Renal cortex interstitium (tissue), 15 donors: ENCODE measurements around the gene LIG1. TPM values are rescaled to one million over a fixed set of nuclear protein-coding genes. Genes with fewer than 3 reads are reported as not detected.

ENCODE experiments used
- DNase-seq, 11 donors: peaks; one replicate each; pipeline ENCODE4 v3.0.0-alpha.2; 2013; ENCODE audit warnings: low read depth in 9 of 11, low spot score in 4 of 11; ENCODE audit errors: extremely low read depth in 1 of 11
- long read RNA-seq, 16 experiments: transcript quantifications; one replicate each; lab custom pipeline, GENCODE V29; 2026
- polyA plus RNA-seq, 3 donors: library from polyadenylated mRNA; unstranded; fragments of 120-200 nt; gene quantifications; one replicate each; pipeline ENCODE4 v1.2.1, GENCODE V29; 2013; ENCODE audit not compliant: insufficient read length in 3 of 3

Gene LIG1
- 10 to 100 TPM; 61.8 to 78.8 (median 66.1) TPM for polyA plus RNA-seq
- long read RNA-seq, donor 1, partial matches to known transcripts: 0 of 3 reads
- long read RNA-seq, donor 1, other reads (novel, unspliced or antisense): 0 of 3 reads
- long read RNA-seq, donor 2, partial matches to known transcripts: 0 of 1 reads
- long read RNA-seq, donor 2, other reads (novel, unspliced or antisense): 0 of 1 reads
- long read RNA-seq, donor 3, partial matches to known transcripts: 0 of 3 reads
- long read RNA-seq, donor 3, other reads (novel, unspliced or antisense): 0 of 3 reads
- long read RNA-seq, donor 4, partial matches to known transcripts: 0 of 4 reads
- long read RNA-seq, donor 4, other reads (novel, unspliced or antisense): 0 of 4 reads
- long read RNA-seq, donor 5, partial matches to known transcripts: 0 of 8 reads
- long read RNA-seq, donor 5, other reads (novel, unspliced or antisense): 0 of 8 reads
- long read RNA-seq, donor 6, partial matches to known transcripts: 0 of 3 reads
- long read RNA-seq, donor 6, other reads (novel, unspliced or antisense): 0 of 3 reads
- long read RNA-seq, donor 7, partial matches to known transcripts: 0 of 4 reads
- long read RNA-seq, donor 7, other reads (novel, unspliced or antisense): 0 of 4 reads
- long read RNA-seq, donor 8, partial matches to known transcripts: 89 of 151 reads
- long read RNA-seq, donor 8, other reads (novel, unspliced or antisense): 54 of 151 reads
- long read RNA-seq, donor 9, partial matches to known transcripts: 0 of 4 reads
- long read RNA-seq, donor 9, other reads (novel, unspliced or antisense): 0 of 4 reads
- long read RNA-seq, donor 10, partial matches to known transcripts: 0 of 4 reads
- long read RNA-seq, donor 10, other reads (novel, unspliced or antisense): 0 of 4 reads
- long read RNA-seq, donor 11: 0 reads
- long read RNA-seq, donor 12, partial matches to known transcripts: 0 of 1 reads
- long read RNA-seq, donor 12, other reads (novel, unspliced or antisense): 0 of 1 reads
- long read RNA-seq, donor 13, partial matches to known transcripts: 0 of 5 reads
- long read RNA-seq, donor 13, other reads (novel, unspliced or antisense): 0 of 5 reads
- long read RNA-seq, donor 14, transcript LIG1-201 (28 exons, 3,384 nt): major isoform, 5 of 5 reads
- long read RNA-seq, donor 14, partial matches to known transcripts: 0 of 5 reads
- long read RNA-seq, donor 14, other reads (novel, unspliced or antisense): 0 of 5 reads
- long read RNA-seq, donor 15: 0 reads
- long read RNA-seq, donor 16, transcript LIG1-201 (28 exons, 3,384 nt): major isoform, 12 of 28 reads
- long read RNA-seq, donor 16, partial matches to known transcripts: 10 of 28 reads
- long read RNA-seq, donor 16, other reads (novel, unspliced or antisense): 0 of 28 reads

DNA sequence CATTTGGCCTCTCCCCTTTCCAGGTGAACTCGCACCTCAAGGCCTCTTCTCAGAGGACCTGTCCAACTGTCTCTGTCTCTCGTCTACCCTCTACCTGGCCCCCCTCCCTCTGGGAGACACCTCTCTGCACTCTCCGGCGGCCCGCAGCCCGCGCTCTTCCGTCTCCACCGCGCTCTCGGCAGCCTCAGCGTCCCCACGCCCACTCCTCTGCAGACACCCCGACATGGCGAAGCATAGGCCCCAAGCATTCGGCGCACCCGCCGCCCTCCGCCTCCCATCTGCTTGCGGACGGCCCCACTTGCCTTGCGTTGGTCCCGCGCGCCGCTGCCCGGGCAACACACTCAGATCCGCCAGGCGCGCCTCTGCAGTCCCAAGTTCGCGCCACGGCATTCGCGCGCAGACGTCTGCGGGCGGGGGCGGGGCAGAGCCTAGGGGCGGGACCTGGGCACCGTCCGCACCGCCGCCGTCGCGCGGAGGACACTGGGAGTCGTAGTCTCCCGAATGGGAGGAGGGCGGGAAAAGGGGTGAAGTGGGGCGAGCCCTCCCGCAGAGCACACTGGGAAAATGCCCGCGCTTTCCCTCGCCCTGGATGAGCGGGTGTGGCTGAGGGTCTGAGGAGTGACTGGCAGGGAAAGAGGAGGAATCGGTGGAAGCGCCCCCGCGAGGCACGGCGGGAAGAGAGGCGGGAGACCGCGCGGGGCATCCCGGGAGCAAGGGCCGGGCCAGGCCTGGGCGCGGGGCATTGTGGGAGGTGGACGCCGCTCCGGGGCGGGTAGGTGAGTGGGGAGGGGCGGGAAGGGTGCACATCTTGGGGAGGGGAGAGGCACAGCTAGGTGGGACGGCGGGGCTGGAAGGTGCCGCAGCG is at the start of gene LIG1, which contains the start of gene ZSWIM9:
Gene LIG1, minus strand, starts transcription at position 406 of the 865 bp plus-strand sequence. CDS start 4,778 bp downstream, outside the sequence.
Gene ZSWIM9, plus strand, starts transcription at position 742 of the 865 bp plus-strand sequence. CDS start 1,123 bp downstream, outside the sequence.
- DNase-seq: peak; percentile 85 to 95 (median 91)

- no peak for DNase-seq
Observed at GRCh38 chr19:48218997-48219396, 48.9 kb upstream of the LIG1 start.

DNA sequence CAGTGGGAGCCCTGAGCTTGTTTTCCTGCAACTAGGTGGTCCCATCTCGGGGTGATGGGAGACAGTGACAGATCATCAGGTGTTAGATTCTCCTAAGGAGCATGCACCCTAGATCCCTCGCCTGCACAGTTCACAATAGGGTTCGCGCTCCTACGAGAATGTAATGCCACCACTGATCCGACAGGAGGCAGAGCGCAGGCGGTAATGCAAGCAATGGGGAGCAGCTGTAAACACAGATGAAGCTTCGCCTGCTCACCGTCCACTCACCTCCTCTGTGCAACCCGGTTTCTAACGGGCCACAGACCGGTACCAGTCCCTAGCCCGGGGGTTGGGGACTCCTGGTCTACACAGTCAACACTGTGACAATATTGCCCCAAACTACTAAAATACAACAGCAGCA is 46.8 kb upstream of the LIG1 start:
- DNase-seq: no peak

GRCh38 chr19:48213959-48214358 is 43.8 kb upstream of the LIG1 start:
- DNase-seq: no peak

DNA sequence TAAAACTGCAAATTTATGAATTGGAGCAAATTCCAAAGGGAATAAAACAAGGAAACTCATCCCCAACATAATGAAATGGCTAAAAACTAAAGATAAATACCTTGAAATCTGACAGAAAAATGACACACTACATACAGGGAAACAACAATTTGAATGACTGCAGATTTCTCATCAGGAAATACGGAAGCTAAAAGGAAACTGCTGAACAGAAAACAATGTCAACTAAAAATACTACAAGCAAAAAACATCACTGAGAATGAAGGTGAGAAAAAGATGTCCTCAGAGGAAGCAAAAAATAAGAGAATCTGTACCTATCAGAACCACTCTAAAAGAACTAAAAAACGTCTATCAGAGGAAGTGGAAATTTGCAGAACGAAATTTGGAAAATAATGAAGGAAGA is 39.9 kb upstream of the LIG1 start:
- DNase-seq: no peak

DNA sequence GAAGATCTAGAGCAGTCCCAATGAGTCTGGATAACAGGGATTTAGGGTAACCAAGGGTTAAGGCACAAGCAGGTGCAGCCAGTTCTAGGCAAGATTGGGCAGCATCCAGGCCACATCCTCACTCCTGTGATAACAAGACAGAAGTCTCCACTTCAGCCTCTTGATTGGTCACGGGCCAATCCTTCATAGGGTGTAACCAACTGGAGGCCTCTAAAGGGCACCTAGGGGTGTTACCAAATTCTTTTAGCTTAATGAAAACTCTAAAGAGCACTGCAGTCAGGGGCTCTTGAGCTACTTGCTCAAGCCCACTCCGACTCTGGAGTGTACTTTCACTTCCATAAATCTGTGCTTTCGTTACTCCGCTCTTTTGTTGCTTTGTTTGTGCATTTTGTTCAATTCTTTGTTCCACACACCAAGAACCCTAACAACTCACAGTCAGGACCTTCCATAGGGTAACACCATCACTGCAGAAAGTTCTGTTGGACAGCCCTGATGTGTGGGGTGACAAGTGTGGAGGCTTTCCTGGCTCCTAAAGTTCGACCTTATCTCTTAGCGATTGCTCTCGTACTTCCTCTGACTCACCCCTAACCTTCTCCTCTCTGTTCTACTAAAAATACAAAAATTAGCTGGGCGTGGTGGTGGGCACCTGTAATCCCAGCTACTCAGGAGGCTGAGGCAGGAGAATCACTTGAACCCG is 36.4 kb upstream of the LIG1 start:
- DNase-seq: no peak

DNA sequence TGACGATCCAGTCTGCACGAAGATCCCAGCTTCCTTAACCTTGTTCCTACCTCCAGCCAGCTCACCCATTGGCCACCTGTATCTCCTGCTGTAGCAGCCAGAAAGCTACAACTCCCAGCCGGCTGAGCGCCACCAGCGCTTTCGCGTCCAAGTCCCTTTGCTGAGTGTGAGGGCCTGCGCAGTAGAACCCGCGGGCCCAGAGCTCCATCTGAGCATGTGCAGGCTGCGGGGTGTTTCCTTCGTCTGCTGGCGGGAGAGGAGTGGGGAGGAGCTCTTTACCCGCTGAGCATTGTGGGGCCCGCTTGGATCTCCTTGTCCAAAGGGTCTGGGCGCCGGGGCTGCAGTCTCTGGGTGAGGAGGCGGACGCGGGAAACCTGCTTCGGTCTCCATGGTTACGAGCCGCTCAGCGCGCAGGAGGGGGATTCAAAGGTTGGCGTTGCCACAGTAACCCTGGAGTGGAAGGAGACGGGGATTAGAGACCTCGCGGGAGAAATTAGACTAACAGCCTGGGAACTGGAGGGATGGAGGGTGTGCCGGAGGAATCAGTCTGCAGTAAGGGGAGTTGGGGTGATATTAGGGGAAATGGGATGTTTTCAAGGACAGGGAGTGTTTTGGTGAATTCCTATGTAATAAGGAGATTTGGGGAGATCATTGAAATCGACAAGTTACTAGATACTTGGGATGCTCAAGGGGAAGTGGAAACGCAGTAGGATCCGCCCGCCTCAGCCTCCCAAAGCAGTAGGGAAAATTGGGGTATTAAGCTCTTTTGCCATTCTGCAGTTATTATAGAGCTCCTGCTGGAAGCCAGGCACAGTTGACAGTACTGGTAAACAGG is 33.9 kb upstream of the LIG1 start:
- peak; percentile 86 to 96 (median 94) for DNase-seq

GRCh38 chr19:48203222-48203793 is 33.2 kb upstream of the LIG1 start:
- peak in 1 of 11 donors; percentile 27 for DNase-seq

DNA sequence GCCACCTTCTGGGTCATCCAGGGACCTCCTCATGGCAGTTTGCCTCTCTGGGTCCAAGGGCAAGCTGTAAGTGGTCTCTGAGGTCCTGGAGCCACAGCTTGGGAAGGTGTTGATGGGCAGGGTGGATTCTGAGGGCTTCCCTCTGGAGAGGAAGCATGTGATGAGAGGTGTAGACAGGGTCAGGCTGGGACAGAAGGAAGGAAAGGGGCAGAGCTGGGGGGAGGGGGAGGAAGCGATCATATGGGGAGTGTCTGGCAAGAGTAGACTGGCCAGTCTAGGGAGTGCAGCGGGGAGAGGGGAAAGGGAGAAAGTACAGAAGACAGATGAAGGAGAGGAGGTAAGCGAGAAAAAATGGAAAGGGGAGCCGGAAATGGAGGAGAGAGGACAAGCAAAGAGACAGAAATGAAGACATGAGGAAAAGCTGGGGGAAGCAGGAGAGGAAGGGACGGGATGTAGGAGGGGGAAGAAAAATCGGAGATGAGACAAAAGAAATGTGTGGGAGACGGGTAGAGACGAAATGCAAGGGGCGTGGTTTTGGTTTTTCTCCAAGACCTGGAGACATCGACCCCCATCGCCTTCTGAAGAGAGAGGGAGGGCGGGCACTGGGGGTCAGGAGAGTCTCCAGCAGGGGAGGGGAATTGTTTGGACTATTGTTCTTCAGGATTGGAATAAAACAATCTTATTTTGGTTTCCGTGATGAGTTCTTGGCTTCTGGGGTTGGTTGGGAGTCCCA is 27.0 kb upstream of the LIG1 start:
- DNase-seq: no peak

- DNase-seq: no peak
Observed at GRCh38 chr19:48196321-48196763, 26.2 kb upstream of the LIG1 start.

DNA sequence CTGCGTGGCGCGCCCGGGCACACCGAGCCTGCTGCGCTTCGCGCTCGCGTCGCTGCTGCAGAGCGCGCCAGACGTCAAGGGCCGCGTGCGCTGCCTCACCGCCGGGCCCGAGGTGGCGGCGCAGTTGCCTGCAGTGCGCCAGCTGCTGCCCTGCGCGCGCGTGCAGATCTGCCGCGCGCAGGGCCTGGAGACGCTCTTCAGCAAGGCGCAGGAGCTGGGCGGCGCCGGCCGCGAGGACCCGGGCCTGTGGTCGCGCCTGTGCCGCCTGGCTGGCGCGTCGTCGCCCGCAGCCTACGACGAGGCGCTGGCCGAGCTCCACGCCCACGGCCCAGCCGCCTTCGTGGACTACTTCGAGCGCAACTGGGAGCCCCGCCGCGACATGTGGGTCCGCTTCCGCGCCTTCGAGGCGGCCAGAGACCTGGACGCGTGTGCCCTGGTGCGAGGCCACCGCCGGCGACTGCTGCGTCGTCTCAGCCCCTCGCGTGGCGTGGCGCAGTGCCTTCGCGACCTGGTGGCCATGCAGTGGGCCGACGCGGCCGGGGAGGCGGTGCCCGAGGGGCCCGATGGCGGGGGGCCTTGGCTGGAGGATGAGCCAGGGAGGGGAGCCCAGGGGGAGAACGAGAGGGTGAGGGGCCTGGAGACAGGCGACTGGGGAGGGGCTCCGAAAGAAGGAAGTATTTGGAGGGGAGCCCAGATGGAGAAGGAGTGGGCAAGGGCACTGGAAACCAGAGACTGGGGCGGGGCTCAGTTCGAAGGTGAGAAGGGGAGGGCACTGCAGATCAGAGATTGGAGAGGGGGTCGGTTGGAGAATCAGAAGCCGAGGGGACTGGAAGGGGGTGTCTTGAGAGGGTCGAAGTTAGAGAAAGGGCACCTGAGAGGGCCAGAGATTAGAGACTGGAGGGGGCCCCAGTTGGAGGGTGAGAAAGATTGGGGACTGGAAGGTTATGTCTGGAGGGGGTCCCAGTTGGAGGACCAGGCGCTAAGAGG is 25.0 kb upstream of the LIG1 start:
- no peak for DNase-seq

- no peak for DNase-seq
Observed at GRCh38 chr19:48194041-48194843, 24.1 kb upstream of the LIG1 start.

- no peak for DNase-seq
Observed at GRCh38 chr19:48192750-48193149, 22.6 kb upstream of the LIG1 start.

- no peak for DNase-seq
Observed at GRCh38 chr19:48190885-48191284, 20.7 kb upstream of the LIG1 start.
